Duodenal mucosa (tissue), 2 donors: ENCODE data around the gene IL24.
A peak's percentile ranks its signal among the peaks of the same experiment; 100 is the strongest.

Experiments
- H3K27ac ChIP-seq: one replicate; pipeline ENCODE4 v1.7.0; 2013; ENCODE audit warnings: low read depth, low read length
- H3K27me3 ChIP-seq, 2 donors: one replicate each; pipeline ENCODE4 v1.7.0; 2013; ENCODE audit warnings: low read length in 2 of 2, control low read depth in 1 of 2; ENCODE audit not compliant: insufficient read depth in 2 of 2, control insufficient read depth in 1 of 2
- H3K36me3 ChIP-seq, 2 donors: one replicate each; pipeline ENCODE4 v1.7.0; 2013; ENCODE audit warnings: low read length in 2 of 2, control low read depth in 1 of 2; ENCODE audit not compliant: insufficient read depth in 2 of 2, control insufficient read depth in 1 of 2
- H3K4me1 ChIP-seq, 2 donors: one replicate each; pipeline ENCODE4 v1.7.0; 2013; ENCODE audit warnings: low read length in 2 of 2, control low read depth in 1 of 2; ENCODE audit not compliant: insufficient read depth in 2 of 2, control insufficient read depth in 1 of 2
- H3K4me3 ChIP-seq, 2 donors: one replicate each; pipeline ENCODE4 v1.7.0; 2013; ENCODE audit warnings: low read length in 2 of 2, low read depth in 1 of 2
- H3K9ac ChIP-seq, 2 donors: one replicate each; pipeline ENCODE4 v1.7.0; 2013; ENCODE audit warnings: low read length in 2 of 2, low read depth in 1 of 2
- H3K9me3 ChIP-seq, 2 donors: one replicate each; pipeline ENCODE4 v1.7.0; 2013; ENCODE audit warnings: low read length in 2 of 2, control low read depth in 1 of 2; ENCODE audit not compliant: control insufficient read depth in 1 of 2

The IL24 gene

GRCh38 chr1:206912445-206913095 is 15.3 kb downstream of the IL24 start:
- H3K4me1 ChIP-seq = peaks cover 7 to 9% of the 10 kb centered on the region in 2 donors
- H3K9ac ChIP-seq = no peak overlapping the region
- H3K9me3 ChIP-seq = no peaks in the 10 kb centered on the region
- H3K36me3 ChIP-seq = no peaks in the 10 kb centered on the region
- H3K4me3 ChIP-seq = no peak overlapping the region
- H3K27me3 ChIP-seq = peaks cover 7 to 8% of the 10 kb centered on the region in 2 donors
- no peak overlapping the region for H3K27ac ChIP-seq

- Histone ChIP-seq H3K9me3 (no peaks in the 10 kb centered on the region), H3K36me3 (no peaks in the 10 kb centered on the region), H3K4me1 (peaks cover 7% of the 10 kb centered on the region in 2 donors), H3K27me3 (peaks cover 7 to 8% of the 10 kb centered on the region in 2 donors), H3K4me3 (no peak overlapping the region), H3K27ac (no peak overlapping the region), H3K9ac (no peak overlapping the region)
Observed at GRCh38 chr1:206913766-206914537, 16.7 kb downstream of the IL24 start.

GRCh38 chr1:206915030-206915735 is 17.9 kb downstream of the IL24 start:
- Histone ChIP-seq H3K4me3 (no peak overlapping the region), H3K27me3 (peaks cover 2 to 3% of the 10 kb centered on the region in 2 donors), H3K4me1 (peaks cover 0 to 1% of the 10 kb centered on the region in 2 donors), H3K27ac (no peak overlapping the region), H3K9me3 (no peaks in the 10 kb centered on the region), H3K9ac (no peak overlapping the region), H3K36me3 (no peaks in the 10 kb centered on the region)

- Histone ChIP-seq H3K9ac (no peak overlapping the region), H3K36me3 (no peaks in the 10 kb centered on the region), H3K4me1 (no peaks in the 10 kb centered on the region), H3K4me3 (no peak overlapping the region), H3K27ac (no peak overlapping the region), H3K9me3 (no peaks in the 10 kb centered on the region), H3K27me3 (no peaks in the 10 kb centered on the region)
Observed at GRCh38 chr1:206916000-206916709, 18.9 kb downstream of the IL24 start.

- no peaks in the 10 kb centered on the region for H3K36me3 ChIP-seq
- no peaks in the 10 kb centered on the region for H3K27me3 ChIP-seq
- H3K9ac ChIP-seq = no peak overlapping the region
- no peak overlapping the region for H3K27ac ChIP-seq
- peaks cover 10 to 13% of the 10 kb centered on the region in 2 donors for H3K4me1 ChIP-seq
- no peak overlapping the region for H3K4me3 ChIP-seq
- no peaks in the 10 kb centered on the region for H3K9me3 ChIP-seq
Observed at GRCh38 chr1:206918076-206918475, 20.8 kb downstream of the IL24 start.

DNA sequence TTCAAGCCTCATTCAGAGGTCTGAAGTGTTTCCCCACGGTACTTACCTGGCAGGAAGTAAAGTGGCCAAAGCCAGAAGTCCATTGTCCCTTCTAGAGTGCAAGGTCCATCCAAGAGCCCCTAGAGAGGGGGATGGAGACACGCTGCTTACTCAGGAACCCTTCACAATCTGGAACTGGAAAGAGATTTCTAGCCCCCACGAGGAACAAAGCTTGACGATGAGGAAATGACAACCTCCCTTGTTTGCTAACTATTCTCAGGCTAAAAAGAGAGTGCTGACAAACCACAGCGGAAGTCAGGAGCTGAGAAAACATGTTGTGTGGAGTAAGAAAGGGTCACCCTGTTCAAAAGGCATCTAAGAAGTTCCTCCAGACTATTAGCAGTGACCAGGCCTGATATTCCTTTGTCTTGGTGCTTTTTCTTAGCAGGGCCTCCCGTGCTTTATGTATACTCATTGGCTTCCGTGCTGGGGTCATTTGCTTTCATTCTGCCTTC is 24.6 kb downstream of the IL24 start, which contains the start of gene FCMR:
FCMR (minus strand) TSS at position 170 of the 494 bp plus-strand sequence; CDS start at position 83, 87 bp downstream.
- Histone ChIP-seq H3K4me1 (peaks cover 22 to 43% of the 10 kb centered on the region in 2 donors), H3K9me3 (no peaks in the 10 kb centered on the region), H3K36me3 (no peaks in the 10 kb centered on the region), H3K27me3 (no peaks in the 10 kb centered on the region), H3K4me3 (peak within 1 kb of the TSS; percentile 46 to 49), H3K27ac (peak within 1 kb of the TSS; percentile 49), H3K9ac (peak within 1 kb of the TSS; percentile 49 to 60)

DNA sequence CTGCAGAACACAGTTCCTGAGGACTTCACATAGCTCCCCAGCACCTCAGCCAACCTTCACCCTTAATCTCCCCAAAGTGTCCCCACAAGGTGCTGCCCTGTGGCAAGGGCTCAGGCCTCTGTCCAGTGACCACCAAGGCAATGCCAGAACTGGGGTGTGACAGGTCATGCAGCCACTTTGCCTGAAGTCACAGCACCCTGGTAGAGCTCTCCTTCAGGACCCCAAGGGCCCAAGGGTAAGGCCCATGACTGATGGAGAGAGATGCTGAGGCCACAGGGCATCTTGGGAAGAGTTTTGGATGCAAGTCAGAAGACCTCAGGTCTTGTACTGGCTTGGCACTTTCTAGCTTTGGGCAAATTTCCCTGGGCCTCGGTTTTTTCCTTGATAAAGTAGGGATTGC is 25.3 kb downstream of the IL24 start:
- Histone ChIP-seq H3K4me3 (peak overlapping the region in 1 of 2 donors; percentile 21), H3K4me1 (peaks cover 29 to 44% of the 10 kb centered on the region in 2 donors), H3K27ac (peak overlapping the region; percentile 47), H3K36me3 (no peaks in the 10 kb centered on the region), H3K27me3 (no peaks in the 10 kb centered on the region), H3K9ac (peak overlapping the region; percentile 20 to 60), H3K9me3 (no peaks in the 10 kb centered on the region)

GRCh38 chr1:206923009-206923960 is 26.0 kb downstream of the IL24 start:
- peaks cover 37 to 49% of the 10 kb centered on the region in 2 donors for H3K4me1 ChIP-seq
- H3K36me3 ChIP-seq = no peaks in the 10 kb centered on the region
- H3K9me3 ChIP-seq = no peaks in the 10 kb centered on the region
- peak overlapping the region in 1 of 2 donors; percentile 11 for H3K4me3 ChIP-seq
- peak overlapping the region; percentile 16 to 60 for H3K9ac ChIP-seq
- H3K27ac ChIP-seq = no peak overlapping the region
- H3K27me3 ChIP-seq = no peaks in the 10 kb centered on the region
